ENCODE data around the gene C3. TPM values are rescaled to one million over a fixed set of nuclear protein-coding genes. Genes with fewer than 3 reads are reported as not detected.

Gene C3
- total RNA-seq, 1 experiment from 2014 or later, result 7.0 TPM

GRCh38 chr19:6718741-6719539 lies 1.5 kb downstream of the C3 start:
- Histone ChIP-seq H3K9ac (ENCODE audit: low read length) (no peak overlapping the region), H2AFZ (ENCODE audit: low read depth, low read length, poor library complexity, severe bottlenecking) (no peak overlapping the region), H3K27me3 (ENCODE audit: insufficient read depth, low read length) (no peaks in the 10 kb centered on the region), H3K4me1 (ENCODE audit: control insufficient read depth in 1 of 2, insufficient read depth in 2 of 2, low read length in 2 of 2) (peaks cover 13 to 30% of the 10 kb centered on the region in 2 experiments; a peak in 3 of 4 replicates), H3K4me3 (replicated peaks in 1 of 2; ENCODE audit: low read depth in 1 of 2, low read length in 2 of 2) (no peak overlapping the region), H3K9me2 (ENCODE audit: insufficient read depth) (no peaks in the 10 kb centered on the region), H4K20me1 (ENCODE audit: insufficient read depth) (no peaks in the 10 kb centered on the region), H3K36me3 (ENCODE audit: control insufficient read depth in 1 of 2, insufficient read depth in 2 of 2, low read length in 2 of 2) (no peaks in the 10 kb centered on the region), H3K27ac (ENCODE audit: low read depth, low read length) (no peak overlapping the region), H3K4me2 (ENCODE audit: low read length) (no peak overlapping the region), H3K9me3 (ENCODE audit: control insufficient read depth in 1 of 2, insufficient read depth in 1 of 2, low read depth in 1 of 2, low read length in 2 of 2) (no peaks in the 10 kb centered on the region), H3K79me2 (ENCODE audit: insufficient read depth, low read length) (no peaks in the 10 kb centered on the region)
- BruUV-seq (replicated peaks), result no TSS peak
- POLR2A ChIA-PET, result no interaction called here
- CTCF ChIA-PET, result no interaction called here
- DNase-seq (ENCODE audit: low read depth, low spot score) (peak; percentile 79), ATAC-seq (peak; percentile 82)
- RAD21 ChIA-PET (ENCODE audit: low non-redundant PET in 1 of 2, low total read pairs in 2 of 2, uncharacterized antibody in 2 of 2, unreplicated experiment in 2 of 2), result no interaction called here
- TF ChIP-seq REST (IDR thresholded peaks at IDR 0.05; ENCODE audit: low read depth) (no peak), EZH2 (IDR thresholded peaks at IDR 0.05) (no peak), TCF7L2 (IDR thresholded peaks at IDR 0.05; ENCODE audit: borderline replicate concordance, extremely low read depth, insufficient read depth, insufficient read length) (no peak), RAD21 (IDR thresholded peaks at IDR 0.05; ENCODE audit: low read depth) (no peak), CEBPB (IDR thresholded peaks at IDR 0.05; ENCODE audit: low read depth) (no peak), JUND (IDR thresholded peaks at IDR 0.05) (no peak), FOSL1 (IDR thresholded peaks at IDR 0.05; ENCODE audit: low read depth) (no peak), CBX3 (IDR thresholded peaks at IDR 0.05; ENCODE audit: low read depth) (no peak)
- TF ChIP-seq, protein P1, sequence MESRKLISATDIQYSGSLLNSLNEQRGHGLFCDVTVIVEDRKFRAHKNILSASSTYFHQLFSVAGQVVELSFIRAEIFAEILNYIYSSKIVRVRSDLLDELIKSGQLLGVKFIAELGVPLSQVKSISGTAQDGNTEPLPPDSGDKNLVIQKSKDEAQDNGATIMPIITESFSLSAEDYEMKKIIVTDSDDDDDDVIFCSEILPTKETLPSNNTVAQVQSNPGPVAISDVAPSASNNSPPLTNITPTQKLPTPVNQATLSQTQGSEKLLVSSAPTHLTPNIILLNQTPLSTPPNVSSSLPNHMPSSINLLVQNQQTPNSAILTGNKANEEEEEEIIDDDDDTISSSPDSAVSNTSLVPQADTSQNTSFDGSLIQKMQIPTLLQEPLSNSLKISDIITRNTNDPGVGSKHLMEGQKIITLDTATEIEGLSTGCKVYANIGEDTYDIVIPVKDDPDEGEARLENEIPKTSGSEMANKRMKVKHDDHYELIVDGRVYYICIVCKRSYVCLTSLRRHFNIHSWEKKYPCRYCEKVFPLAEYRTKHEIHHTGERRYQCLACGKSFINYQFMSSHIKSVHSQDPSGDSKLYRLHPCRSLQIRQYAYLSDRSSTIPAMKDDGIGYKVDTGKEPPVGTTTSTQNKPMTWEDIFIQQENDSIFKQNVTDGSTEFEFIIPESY (IDR thresholded peaks at IDR 0.05; ENCODE audit: extremely low read depth, insufficient replicate concordance, low read length), result no peak
- TF ChIP-seq, protein P2, sequence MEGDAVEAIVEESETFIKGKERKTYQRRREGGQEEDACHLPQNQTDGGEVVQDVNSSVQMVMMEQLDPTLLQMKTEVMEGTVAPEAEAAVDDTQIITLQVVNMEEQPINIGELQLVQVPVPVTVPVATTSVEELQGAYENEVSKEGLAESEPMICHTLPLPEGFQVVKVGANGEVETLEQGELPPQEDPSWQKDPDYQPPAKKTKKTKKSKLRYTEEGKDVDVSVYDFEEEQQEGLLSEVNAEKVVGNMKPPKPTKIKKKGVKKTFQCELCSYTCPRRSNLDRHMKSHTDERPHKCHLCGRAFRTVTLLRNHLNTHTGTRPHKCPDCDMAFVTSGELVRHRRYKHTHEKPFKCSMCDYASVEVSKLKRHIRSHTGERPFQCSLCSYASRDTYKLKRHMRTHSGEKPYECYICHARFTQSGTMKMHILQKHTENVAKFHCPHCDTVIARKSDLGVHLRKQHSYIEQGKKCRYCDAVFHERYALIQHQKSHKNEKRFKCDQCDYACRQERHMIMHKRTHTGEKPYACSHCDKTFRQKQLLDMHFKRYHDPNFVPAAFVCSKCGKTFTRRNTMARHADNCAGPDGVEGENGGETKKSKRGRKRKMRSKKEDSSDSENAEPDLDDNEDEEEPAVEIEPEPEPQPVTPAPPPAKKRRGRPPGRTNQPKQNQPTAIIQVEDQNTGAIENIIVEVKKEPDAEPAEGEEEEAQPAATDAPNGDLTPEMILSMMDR (IDR thresholded peaks at IDR 0.05 in 2 of 3, conservative IDR thresholded peaks at IDR 0.05 in 1 of 3; ENCODE audit: borderline replicate concordance in 1 of 3, insufficient read depth in 1 of 3, low read depth in 2 of 3, low read length in 2 of 3), result no peak
- TF ChIP-seq, protein P3, sequence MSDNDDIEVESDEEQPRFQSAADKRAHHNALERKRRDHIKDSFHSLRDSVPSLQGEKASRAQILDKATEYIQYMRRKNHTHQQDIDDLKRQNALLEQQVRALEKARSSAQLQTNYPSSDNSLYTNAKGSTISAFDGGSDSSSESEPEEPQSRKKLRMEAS (IDR thresholded peaks at IDR 0.05), result no peak
- intact Hi-C loops (cut with micrococcal nuclease), result loop anchor here (2.0 kb wide), 1 partner anchor 202 kb away; no protein-coding TSS in a partner anchor
